Stimulated activated CD8-positive, alpha-beta memory T cell treated with anti-CD3 and anti-CD28 coated beads, Interleukin-4, amount 100 ng/mL, for 24 hours (primary cell): ENCODE data around the gene CNNM3.
A peak's percentile ranks its signal among the peaks of the same experiment; 100 is the strongest.
"Not testable (repeated sequence)": the region's sequence is repeated elsewhere in the genome, so short reads cannot be mapped to it uniquely, and the experiment has no call there.

ENCODE experiments used
- DNase-seq: peaks from one replicate; pipeline ENCODE4 v3.0.0-alpha.2; 2020; ENCODE audit warnings: low read depth

CNNM3 gene

GRCh38 chr2:96799623-96799935 lies 16.5 kb upstream of the CNNM3 start:
- DNase-seq: no peak

DNA sequence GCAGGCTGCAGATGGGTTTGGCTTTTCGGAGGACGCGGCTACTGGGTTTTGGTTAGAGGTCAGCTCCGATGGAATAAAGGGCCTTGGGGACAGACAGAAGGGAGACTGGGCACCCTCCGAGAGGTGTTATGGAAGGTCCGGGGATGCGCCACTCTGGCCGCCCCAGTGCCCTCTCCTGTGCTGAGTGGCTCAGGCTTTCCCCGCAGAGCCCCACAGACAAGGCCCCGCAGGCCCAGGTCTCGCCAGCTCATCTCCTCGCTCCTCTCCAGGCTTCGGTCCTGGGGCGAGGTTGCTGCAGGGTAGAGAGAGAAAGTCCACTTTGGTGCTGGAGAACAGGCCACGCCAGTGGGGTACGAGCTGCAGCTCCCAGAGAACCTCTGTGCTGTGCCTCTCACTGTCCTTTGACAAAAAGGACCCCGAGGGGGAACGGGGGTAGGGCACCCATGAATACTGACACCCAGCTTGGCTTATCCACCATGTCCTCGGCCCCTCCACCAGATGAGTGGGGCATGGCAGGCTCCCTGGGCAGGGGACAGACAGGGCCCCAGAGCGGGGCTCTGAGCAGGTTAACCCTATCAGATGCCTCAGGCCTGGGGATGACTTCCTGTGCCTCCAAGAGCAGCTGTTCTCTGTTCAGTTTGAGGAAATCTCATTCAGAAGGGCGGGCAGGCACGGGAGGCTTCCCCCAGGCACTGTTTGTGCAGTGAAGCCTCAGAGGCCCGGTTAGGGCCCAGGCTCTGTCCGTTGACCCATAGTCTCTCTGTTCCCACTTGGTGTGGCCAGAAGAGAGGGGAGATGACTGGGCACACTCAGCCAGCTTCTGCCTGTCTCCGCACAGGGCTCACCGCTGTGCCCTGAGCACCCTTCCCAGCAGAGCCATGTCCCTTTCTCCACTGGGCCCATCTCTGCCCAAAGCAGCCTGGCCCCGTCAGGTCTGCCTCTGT lies 15.7 kb upstream of the CNNM3 start:
- no peak for DNase-seq

DNA sequence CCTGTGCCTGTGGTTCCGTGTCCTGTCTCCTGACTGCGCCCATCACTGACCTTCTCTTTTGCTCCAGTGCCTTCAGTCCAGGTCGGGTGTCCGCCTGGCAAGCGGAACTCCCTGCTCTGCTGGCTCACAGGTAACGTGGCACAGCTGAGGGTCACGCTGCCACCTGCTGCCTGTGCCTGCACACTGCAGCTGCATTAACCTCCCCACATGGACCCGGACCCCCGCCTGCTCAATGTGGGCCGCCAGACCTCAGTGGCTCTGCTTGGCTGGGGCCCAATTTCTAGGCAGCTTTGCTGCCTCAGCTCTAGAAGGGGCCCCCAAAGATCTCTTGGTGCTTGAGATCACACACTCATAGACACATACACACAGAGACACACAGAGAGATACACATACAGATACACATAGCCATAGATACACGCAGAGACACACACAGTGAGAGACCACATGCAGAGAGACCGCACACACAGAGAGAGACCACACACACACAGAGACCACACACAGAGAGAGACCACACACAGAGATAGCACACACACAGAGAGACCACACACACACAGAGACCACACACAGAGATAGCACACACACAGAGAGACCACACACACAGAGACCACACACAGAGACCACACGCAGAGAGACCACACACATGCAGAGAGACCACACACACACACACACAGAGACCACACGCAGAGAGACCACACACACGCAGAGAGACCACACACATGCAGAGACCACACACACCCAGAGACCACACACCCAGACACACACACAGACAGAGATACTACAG lies 14.9 kb upstream of the CNNM3 start:
- peak; percentile 69 for DNase-seq

DNA sequence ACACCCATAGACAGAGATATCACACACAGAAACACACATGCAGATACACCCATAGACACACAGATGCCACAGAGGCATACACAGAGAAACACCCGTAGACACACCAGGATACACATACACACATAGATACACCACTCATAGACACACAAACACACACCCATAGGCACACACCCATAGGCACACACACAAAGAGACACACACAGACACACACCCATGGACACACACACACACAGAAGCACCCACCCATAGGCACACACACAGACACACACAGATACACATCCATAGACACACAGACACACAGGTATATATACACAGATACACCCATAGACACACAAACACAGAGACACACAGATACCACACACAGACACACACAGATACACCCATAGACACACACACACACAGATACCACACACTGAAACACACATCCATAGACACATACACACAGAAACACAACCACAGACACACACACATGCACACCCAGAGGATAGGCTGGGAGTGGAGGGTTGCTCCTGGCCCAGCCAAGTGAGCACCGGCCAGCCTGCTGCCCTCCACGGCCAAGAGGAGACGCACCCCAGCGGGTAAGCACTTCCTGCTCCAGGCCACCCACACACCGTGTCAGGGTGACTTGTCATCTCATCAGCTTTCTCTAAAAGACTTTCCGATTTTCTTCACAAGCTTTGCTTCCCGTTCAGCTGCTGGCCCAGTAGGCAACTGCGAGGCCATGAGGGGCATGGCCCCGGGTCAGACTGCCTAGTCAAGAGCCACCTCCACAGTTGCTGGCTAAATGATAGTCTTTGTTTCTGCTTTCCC lies 14.1 kb upstream of the CNNM3 start:
- peak; percentile 18 for DNase-seq

GRCh38 chr2:96802721-96803120 lies 13.3 kb upstream of the CNNM3 start:
- DNase-seq: no peak

- DNase-seq: no peak
Measured at GRCh38 chr2:96804986-96805385, 11.1 kb upstream of the CNNM3 start.

DNA sequence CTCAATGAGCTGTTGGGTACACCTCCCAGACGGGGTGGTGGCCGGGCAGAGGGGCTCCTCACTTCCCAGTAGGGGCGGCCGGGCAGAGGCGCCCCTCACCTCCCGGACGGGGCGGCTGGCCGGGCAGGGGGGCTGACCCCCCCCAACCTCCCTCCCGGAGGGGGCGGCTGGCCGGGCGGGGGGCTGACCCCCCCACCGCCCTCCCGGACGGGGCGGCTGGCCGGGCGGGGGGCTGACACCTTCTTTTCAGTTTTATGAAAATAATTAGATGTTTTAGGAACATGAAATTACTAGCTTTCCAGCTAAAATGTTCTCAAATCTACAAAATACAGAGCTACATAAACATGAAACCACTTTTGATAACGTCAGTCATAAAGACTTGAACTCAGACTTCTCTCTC lies 10.1 kb upstream of the CNNM3 start:
- DNase-seq: not testable (repeated sequence)

DNA sequence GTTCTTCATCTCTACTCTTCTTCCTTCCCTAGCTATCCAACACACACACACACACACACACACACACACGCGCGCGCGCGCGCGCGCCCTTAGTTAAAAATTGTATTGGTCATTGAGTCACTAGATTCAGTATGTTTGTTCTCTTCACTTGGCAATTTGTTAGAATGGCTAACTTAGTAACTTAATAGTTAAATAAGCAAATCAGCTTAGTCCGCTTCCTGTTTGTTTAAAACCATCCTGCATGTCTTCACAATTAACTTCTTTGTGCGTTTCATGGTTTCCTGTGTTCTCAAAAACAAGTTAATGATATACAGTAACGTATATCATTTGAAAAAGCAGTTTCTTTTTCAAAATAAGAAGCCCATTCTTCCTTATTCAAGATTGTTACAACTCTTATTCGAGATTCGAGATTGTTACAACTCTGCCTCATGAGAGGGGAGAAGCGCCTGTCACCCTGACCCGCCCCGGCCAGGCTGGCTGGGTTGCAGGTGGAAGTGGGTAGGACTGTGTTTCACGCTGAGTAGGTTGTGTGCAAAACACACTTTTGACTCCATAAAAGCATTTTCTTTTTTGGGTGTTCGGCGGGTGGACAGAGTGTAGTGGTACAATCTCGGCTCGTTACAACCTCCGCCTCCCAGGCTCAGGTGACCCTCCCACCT lies 9.5 kb upstream of the CNNM3 start:
- DNase-seq: no peak

DNA sequence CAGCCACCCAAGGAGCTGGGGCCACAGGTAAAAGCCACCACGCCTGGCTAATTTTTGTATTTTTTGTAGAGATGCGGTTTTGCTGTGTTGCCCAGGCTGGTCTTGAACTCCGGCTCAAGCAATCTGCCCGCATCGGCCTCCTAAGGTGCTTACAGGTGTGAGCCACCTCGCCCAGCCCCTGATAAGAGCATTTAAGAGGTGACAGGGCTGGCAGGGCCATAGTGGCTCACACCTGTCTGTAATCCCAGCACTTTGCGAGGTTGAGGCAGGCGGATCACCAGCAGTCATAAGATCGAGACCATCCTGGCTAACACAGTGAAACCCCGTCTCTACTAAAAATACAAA lies 9.0 kb upstream of the CNNM3 start:
- no peak for DNase-seq

GRCh38 chr2:96808176-96808837 lies 7.8 kb upstream of the CNNM3 start:
- no peak for DNase-seq

- DNase-seq: no peak
Measured at GRCh38 chr2:96809216-96809882, 6.7 kb upstream of the CNNM3 start.

DNA sequence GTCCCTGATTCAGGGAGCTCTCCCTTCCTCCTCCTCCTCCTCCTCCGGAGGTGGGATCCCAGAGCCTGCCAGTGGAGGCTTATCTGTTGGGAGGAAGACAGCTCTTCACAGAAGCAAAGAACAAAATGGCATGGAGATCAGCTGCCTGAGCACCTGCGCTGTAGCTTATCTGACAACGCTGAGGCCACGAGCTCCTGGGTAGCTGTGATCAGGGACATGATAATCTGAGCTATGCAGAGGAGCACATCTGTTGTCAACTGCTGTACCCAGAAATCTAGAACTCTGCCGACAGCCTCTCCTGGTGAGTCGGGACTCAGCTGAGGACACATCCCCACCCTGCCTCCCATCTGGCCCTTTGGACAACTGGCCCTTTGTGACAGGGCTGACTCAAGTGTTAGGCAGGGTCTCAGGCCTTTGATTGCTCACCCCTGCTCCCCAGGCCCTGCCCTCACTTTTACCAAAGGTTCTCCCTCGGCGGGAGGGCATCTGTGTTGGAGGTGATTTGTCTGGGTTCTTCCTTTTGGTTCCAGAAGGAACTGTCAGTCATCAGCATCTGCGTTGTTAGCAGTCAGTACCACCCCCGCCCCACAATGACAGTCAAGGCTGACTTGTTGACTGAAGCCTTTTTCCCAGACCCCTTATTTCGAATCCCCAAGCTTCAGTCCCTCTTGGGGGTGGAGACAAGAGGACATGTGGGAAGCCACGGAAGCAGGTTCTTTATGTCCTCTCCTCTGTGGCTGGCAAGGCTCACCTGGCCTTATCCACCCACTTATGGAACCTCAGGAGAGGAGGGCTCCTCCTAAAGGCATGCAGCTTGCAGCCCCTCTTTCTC lies 5.9 kb upstream of the CNNM3 start:
- no peak for DNase-seq

DNA sequence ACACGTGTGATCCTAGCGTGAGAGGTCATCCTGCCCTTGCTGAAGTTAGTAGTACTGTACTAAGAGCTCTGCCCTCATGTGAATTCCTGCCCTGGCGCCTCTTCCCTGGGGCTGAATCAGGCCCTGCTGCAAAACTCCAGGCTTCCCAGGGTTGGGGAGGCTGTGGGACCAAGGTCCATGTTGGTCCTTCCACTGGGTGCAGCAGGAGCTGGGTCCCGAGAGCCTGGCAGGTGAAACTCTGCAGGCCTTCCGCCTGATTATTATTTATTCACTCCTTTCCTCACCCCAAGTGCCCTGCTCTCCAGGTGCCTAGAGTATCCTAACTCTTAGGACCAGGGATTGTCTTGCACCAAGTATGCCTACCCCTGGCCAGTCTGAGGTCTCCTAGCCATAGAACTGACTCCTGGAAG lies 5.3 kb upstream of the CNNM3 start:
- DNase-seq: no peak

DNA sequence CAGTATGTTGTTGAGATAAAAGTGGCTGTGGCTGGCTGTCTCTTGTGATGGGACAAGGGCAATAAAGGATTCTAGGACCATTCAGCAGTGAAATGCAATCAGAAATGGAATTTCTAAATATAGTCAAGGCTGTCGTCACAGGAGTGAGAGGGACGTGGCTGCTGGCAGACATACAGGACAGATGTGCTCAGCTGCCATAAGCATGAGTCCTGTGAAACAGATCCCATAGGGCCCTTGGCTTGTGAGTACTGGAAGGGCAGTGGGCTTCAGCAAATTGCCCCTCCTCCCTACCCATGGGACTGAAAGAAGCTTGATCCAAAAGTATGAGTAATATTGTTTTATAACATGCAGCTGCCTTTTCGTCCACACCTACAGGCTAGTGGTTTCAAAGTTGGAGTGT lies 4.2 kb upstream of the CNNM3 start:
- DNase-seq: no peak

GRCh38 chr2:96813656-96814055 lies 2.4 kb upstream of the CNNM3 start:
- no peak for DNase-seq

- no peak for DNase-seq
Measured at GRCh38 chr2:96815326-96816126, 542 bp upstream of the CNNM3 start.

GRCh38 chr2:96816836-96817702 lies 1.0 kb downstream of the CNNM3 start:
- no peak for DNase-seq

DNA sequence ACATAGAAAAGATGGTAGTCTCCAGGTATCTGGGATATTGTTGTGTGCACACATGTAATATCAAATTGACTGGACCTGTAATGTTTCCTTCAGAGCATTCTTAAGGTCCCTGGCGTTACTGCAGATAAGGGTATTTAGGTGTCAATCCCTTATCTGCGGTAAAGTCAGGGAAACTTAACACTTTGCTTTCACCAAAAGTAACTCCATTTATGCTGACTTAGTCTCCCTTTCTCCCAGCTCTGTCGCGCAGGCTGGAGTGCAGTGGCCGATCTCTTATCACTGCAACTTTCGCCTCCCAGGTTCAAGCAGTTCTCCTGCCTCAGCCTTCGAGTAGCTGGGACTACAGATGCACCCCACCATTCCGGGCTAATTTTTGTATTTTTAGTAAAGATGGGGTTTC lies 1.8 kb downstream of the CNNM3 start:
- no peak for DNase-seq
